Activated T-cell treated with anti-CD3 and anti-CD28 coated beads, Interleukin-2, amount 50 U/mL, for 4 hours (primary cell): ENCODE data around the gene TSHB. TPM values are rescaled to one million over a fixed set of nuclear protein-coding genes. Genes with fewer than 3 reads are reported as not detected.

Experiments used
- ATAC-seq, 2 donors: fragments of 200-7000 bp; cut with Tn5 transposase; one replicate each; pipeline ENCODE4 v1.10.0; 2021
- DNase-seq: peaks from one replicate; pipeline ENCODE4 v3.0.0-alpha.2; 2020
- H3K27me3 Mint-ChIP-seq: one replicate; pipeline ENCODE4 v1.8.0; 2021; ENCODE audit warnings: low read depth, mixed read lengths
- H3K36me3 Mint-ChIP-seq: one replicate; pipeline ENCODE4 v1.8.0; 2022; ENCODE audit warnings: mixed read lengths; ENCODE audit not compliant: insufficient read depth
- H3K4me1 Mint-ChIP-seq: one replicate; pipeline ENCODE4 v1.8.0; 2021; ENCODE audit warnings: low read depth, mixed read lengths
- H3K4me3 Mint-ChIP-seq: one replicate; pipeline ENCODE4 v1.8.0; 2021; ENCODE audit warnings: mild to moderate bottlenecking, moderate library complexity, mixed read lengths
- H3K9me3 Mint-ChIP-seq: one replicate; pipeline ENCODE4 v1.8.0; 2021; ENCODE audit warnings: mixed read lengths
- total RNA-seq, 3 donors: library from RNA; stranded (reverse); gene quantifications; one replicate each; pipeline ENCODE4 v1.2.1, GENCODE V29; 2021

The TSHB gene
- total RNA-seq, 3 donors from 2014 or later, result not detected

- DNase-seq (no peak), ATAC-seq (no peak)
- Mint-ChIP-seq H3K27me3 (no peaks in the 10 kb centered on the region), H3K9me3 (peaks cover 8% of the 10 kb centered on the region), H3K36me3 (peaks cover 9% of the 10 kb centered on the region), H3K4me1 (no peaks in the 10 kb centered on the region), H3K4me3 (no peak overlapping the region)
Measured at GRCh38 chr1:115040501-115040900, 10.9 kb downstream of the TSHB start.

- H3K27me3 Mint-ChIP-seq, result no peaks in the 10 kb centered on the region
- peaks cover 8% of the 10 kb centered on the region for H3K9me3 Mint-ChIP-seq
- ATAC-seq, result no peak
- no peaks in the 10 kb centered on the region for H3K4me1 Mint-ChIP-seq
- no peak for DNase-seq
- H3K36me3 Mint-ChIP-seq, result peaks cover 9% of the 10 kb centered on the region
- H3K4me3 Mint-ChIP-seq, result no peak overlapping the region
Measured at GRCh38 chr1:115041654-115042053, 12.0 kb downstream of the TSHB start.

GRCh38 chr1:115046751-115047150 lies 17.1 kb downstream of the TSHB start:
- ATAC-seq, result no peak
- no peak overlapping the region for H3K4me3 Mint-ChIP-seq
- H3K9me3 Mint-ChIP-seq, result peaks cover 8% of the 10 kb centered on the region
- DNase-seq, result no peak
- peaks cover 9% of the 10 kb centered on the region for H3K36me3 Mint-ChIP-seq
- no peaks in the 10 kb centered on the region for H3K4me1 Mint-ChIP-seq
- H3K27me3 Mint-ChIP-seq, result no peaks in the 10 kb centered on the region

GRCh38 chr1:115051850-115052249 lies 22.2 kb downstream of the TSHB start:
- DNase-seq, result no peak
- no peaks in the 10 kb centered on the region for H3K36me3 Mint-ChIP-seq
- no peaks in the 10 kb centered on the region for H3K9me3 Mint-ChIP-seq
- H3K27me3 Mint-ChIP-seq, result no peaks in the 10 kb centered on the region
- H3K4me1 Mint-ChIP-seq, result peaks cover 2% of the 10 kb centered on the region
- ATAC-seq, result no peak
- no peak overlapping the region for H3K4me3 Mint-ChIP-seq

- Mint-ChIP-seq H3K36me3 (no peaks in the 10 kb centered on the region), H3K4me3 (no peak overlapping the region), H3K9me3 (no peaks in the 10 kb centered on the region), H3K4me1 (peaks cover 2% of the 10 kb centered on the region), H3K27me3 (no peaks in the 10 kb centered on the region)
- ATAC-seq (peak; percentile 73 to 76), DNase-seq (peak; percentile 53)
Measured at GRCh38 chr1:115052454-115053083, 22.9 kb downstream of the TSHB start.

- H3K4me3 Mint-ChIP-seq, result no peak overlapping the region
- no peaks in the 10 kb centered on the region for H3K27me3 Mint-ChIP-seq
- no peak for ATAC-seq
- H3K9me3 Mint-ChIP-seq, result no peaks in the 10 kb centered on the region
- no peaks in the 10 kb centered on the region for H3K36me3 Mint-ChIP-seq
- no peak for DNase-seq
- peaks cover 11% of the 10 kb centered on the region for H3K4me1 Mint-ChIP-seq
Measured at GRCh38 chr1:115056395-115056798, 26.8 kb downstream of the TSHB start.

GRCh38 chr1:115057661-115058254 lies 28.1 kb downstream of the TSHB start:
- no peak overlapping the region for H3K4me3 Mint-ChIP-seq

GRCh38 chr1:115059316-115059715 lies 29.7 kb downstream of the TSHB start:
- H3K27me3 Mint-ChIP-seq, result no peaks in the 10 kb centered on the region
- no peak overlapping the region for H3K4me3 Mint-ChIP-seq
- H3K4me1 Mint-ChIP-seq, result peaks cover 39% of the 10 kb centered on the region
- DNase-seq (no peak), ATAC-seq (no peak)
- H3K9me3 Mint-ChIP-seq, result peaks cover 4% of the 10 kb centered on the region
- H3K36me3 Mint-ChIP-seq, result no peaks in the 10 kb centered on the region

More at GRCh38 chr1:115057661-115058254, 28.1 kb downstream of the TSHB start:
- Mint-ChIP-seq H3K27me3 (no peaks in the 10 kb centered on the region), H3K4me1 (peaks cover 25% of the 10 kb centered on the region), H3K9me3 (no peaks in the 10 kb centered on the region), H3K36me3 (no peaks in the 10 kb centered on the region)
- DNase-seq (no peak), ATAC-seq (no peak)

GRCh38 chr1:115060501-115060900 lies 30.9 kb downstream of the TSHB start:
- no peak overlapping the region for H3K4me3 Mint-ChIP-seq
- ATAC-seq, result no peak
- no peaks in the 10 kb centered on the region for H3K36me3 Mint-ChIP-seq

GRCh38 chr1:115062542-115063004 lies 32.9 kb downstream of the TSHB start:
- DNase-seq (peak; percentile 87), ATAC-seq (peak; percentile 94 to 96)
- Mint-ChIP-seq H3K4me1 (peaks cover 45% of the 10 kb centered on the region), H3K36me3 (peaks cover 2% of the 10 kb centered on the region), H3K4me3 (peak overlapping the region; percentile 59), H3K27me3 (no peaks in the 10 kb centered on the region), H3K9me3 (peaks cover 4% of the 10 kb centered on the region)

More at GRCh38 chr1:115060501-115060900, 30.9 kb downstream of the TSHB start:
- Mint-ChIP-seq H3K9me3 (peaks cover 4% of the 10 kb centered on the region), H3K27me3 (no peaks in the 10 kb centered on the region), H3K4me1 (peaks cover 45% of the 10 kb centered on the region)
- no peak for DNase-seq

- ATAC-seq (peak; percentile 68 to 74), DNase-seq (peak; percentile 11)
- no peaks in the 10 kb centered on the region for H3K27me3 Mint-ChIP-seq
- peaks cover 45% of the 10 kb centered on the region for H3K4me1 Mint-ChIP-seq
- H3K36me3 Mint-ChIP-seq, result peaks cover 2% of the 10 kb centered on the region
- H3K9me3 Mint-ChIP-seq, result peaks cover 4% of the 10 kb centered on the region
- H3K4me3 Mint-ChIP-seq, result peak overlapping the region; percentile 59
Measured at GRCh38 chr1:115063228-115063901, 33.7 kb downstream of the TSHB start.

GRCh38 chr1:115064461-115064860 lies 34.8 kb downstream of the TSHB start:
- Mint-ChIP-seq H3K36me3 (peaks cover 2% of the 10 kb centered on the region), H3K4me1 (peaks cover 43% of the 10 kb centered on the region), H3K9me3 (peaks cover 4% of the 10 kb centered on the region), H3K4me3 (no peak overlapping the region), H3K27me3 (no peaks in the 10 kb centered on the region)
- no peak for DNase-seq
- ATAC-seq, result no peak

GRCh38 chr1:115065021-115065420 lies 35.4 kb downstream of the TSHB start:
- Mint-ChIP-seq H3K27me3 (no peaks in the 10 kb centered on the region), H3K9me3 (peaks cover 4% of the 10 kb centered on the region), H3K36me3 (peaks cover 2% of the 10 kb centered on the region), H3K4me1 (peaks cover 48% of the 10 kb centered on the region), H3K4me3 (no peak overlapping the region)
- ATAC-seq, result no peak
- no peak for DNase-seq

GRCh38 chr1:115067161-115067859 lies 37.7 kb downstream of the TSHB start:
- H3K4me3 Mint-ChIP-seq, result no peak overlapping the region
- ATAC-seq (no peak), DNase-seq (no peak)
- H3K27me3 Mint-ChIP-seq, result no peaks in the 10 kb centered on the region
- H3K9me3 Mint-ChIP-seq, result peaks cover 4% of the 10 kb centered on the region
- peaks cover 2% of the 10 kb centered on the region for H3K36me3 Mint-ChIP-seq
- H3K4me1 Mint-ChIP-seq, result peaks cover 53% of the 10 kb centered on the region
